Body of pancreas (tissue), 4 donors: ENCODE results near the gene POLR3H. TPM values are rescaled to one million over a fixed set of nuclear protein-coding genes. Genes with fewer than 3 reads are reported as not detected.

ENCODE experiments used
- ATAC-seq: fragments of 150-250 bp; one replicate; pipeline ENCODE4 v1.9.1; 2016
- DNase-seq, 4 donors: peaks; one replicate each; pipeline ENCODE4 v3.0.0-alpha.2; 2019
- H3K27ac ChIP-seq, 4 donors: fragments of 200-600 bp; sonication (generic); 1 replicate in 3 of 4; 2 replicates in 1 of 4; pipeline versions ENCODE4 v1.5.1 to v1.6.1; 2016 to 2019; ENCODE audit warnings: mild to moderate bottlenecking in 1 of 4, mixed read lengths in 1 of 4, moderate library complexity in 1 of 4
- H3K27me3 ChIP-seq, 2 donors: fragments of 200-600 bp; sonication (generic); one replicate each; pipeline ENCODE4 v1.6.0; 2016; ENCODE audit warnings: mild to moderate bottlenecking in 1 of 2
- H3K36me3 ChIP-seq, 2 donors: fragments of 200-600 bp; sonication (generic); replicated peaks in 1 of 2; 2 replicates each; pipeline ENCODE4 v1.5.1; 2016; ENCODE audit warnings: low read depth in 2 of 2; ENCODE audit not compliant: insufficient read depth in 1 of 2
- H3K4me1 ChIP-seq: fragments of 200-600 bp; sonication (generic); one replicate; pipeline ENCODE4 v1.6.0; 2016
- H3K4me3 ChIP-seq, 2 donors: fragments of 200-600 bp; sonication (generic); 1 replicate in 1 of 2; 2 replicates in 1 of 2; pipeline ENCODE4 v1.5.1; 2016 to 2019
- H3K9me3 ChIP-seq, 3 donors: fragments of 200-600 bp; sonication (generic); 1 replicate in 2 of 3; 2 replicates in 1 of 3; pipeline ENCODE4 v1.5.1; 2016
- CTCF ChIP-seq, 7 experiments: fragments of 450-650 bp in 4 of 7; fragments of 200-600 bp in 3 of 7; sonication (generic) in 3 of 7; IDR thresholded peaks; one replicate each; pipeline ENCODE4 v1.5.1; 2016 to 2019; ENCODE audit warnings: antibody characterized with exemption in 7 of 7
- POLR2A ChIP-seq, 3 donors: fragments of 450-650 bp; IDR thresholded peaks; one replicate each; pipeline ENCODE4 v1.6.1; 2016; ENCODE audit warnings: antibody characterized with exemption in 3 of 3, mild to moderate bottlenecking in 2 of 3
- WGBS, 2 donors: methylation state at CpG; one replicate each; pipeline ENCODE4 v1.1.5; 2017; 5-methylcytosine and 5-hydroxymethylcytosine counted together
- intact Hi-C: fragments of 100-400 bp; cut with DNase I; formaldehyde crosslinking; loops from one replicate; pipeline ENCODE4 v1.15.1; 2023
- total RNA-seq, 2 donors: library from RNA; depleted of rRNA; stranded (reverse); fragments of >200 nt; gene quantifications; one replicate each; pipeline ENCODE4 v1.1.0, GENCODE V29; 2016

Gene POLR3H
- total RNA-seq, 2 donors from 2014 or later, result 18.9 to 24.7 TPM

DNA sequence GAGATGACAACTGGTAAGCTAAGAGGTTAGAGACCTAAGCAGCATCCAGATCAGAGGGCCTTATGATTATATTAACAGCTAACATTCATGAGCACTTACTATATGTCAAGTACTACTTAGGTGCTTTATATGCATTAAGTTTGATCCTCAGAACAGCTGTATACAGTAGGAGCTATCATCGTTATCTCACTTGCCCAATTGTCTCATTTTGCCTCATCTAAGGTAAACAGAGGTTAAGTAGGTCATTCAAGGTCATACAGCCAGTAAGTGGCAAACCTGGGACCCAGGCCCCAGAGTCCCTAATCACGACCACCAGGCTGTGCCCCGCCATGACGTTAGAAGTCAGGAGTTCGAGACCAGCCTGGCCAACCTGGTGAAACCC, 4.6 kb upstream of the POLR3H start:
- intact Hi-C loops, result no loop called here
- Histone ChIP-seq H3K36me3 (no peaks in the 10 kb centered on the region), H3K4me1 (peaks cover 8% of the 10 kb centered on the region), H3K27me3 (no peaks in the 10 kb centered on the region), H3K9me3 (no peaks in the 10 kb centered on the region), H3K4me3 (no peak overlapping the region), H3K27ac (no peak overlapping the region)
- ATAC-seq (no peak), DNase-seq (no peak)
- WGBS, 2 donors, result 64 to 88% methylated on average over 4 to 5 of the region's 5 CpGs
- TF ChIP-seq POLR2A (IDR thresholded peaks at IDR 0.05) (no peak), CTCF (IDR thresholded peaks at IDR 0.05) (no peak)

- Histone ChIP-seq H3K27ac (peak overlapping the region in 3 of 4 donors; percentile 62 to 86 (median 85)), H3K36me3 (no peaks in the 10 kb centered on the region), H3K4me1 (peaks cover 31% of the 10 kb centered on the region), H3K27me3 (no peaks in the 10 kb centered on the region), H3K9me3 (no peaks in the 10 kb centered on the region), H3K4me3 (no peak overlapping the region)
- intact Hi-C loops, result no loop called here
- no peak for ATAC-seq
- no peak for DNase-seq
- WGBS, 2 donors, result 20 to 21% methylated on average over 21 of the region's 21 CpGs
- TF ChIP-seq CTCF (IDR thresholded peaks at IDR 0.05) (no peak), POLR2A (IDR thresholded peaks at IDR 0.05) (no peak)
These were observed 604 bp upstream of the POLR3H start for GRCh38 chr22:41544671-41545476.

GRCh38 chr22:41542224-41542623, 2.0 kb downstream of the POLR3H start:
- H3K4me1 ChIP-seq, result peaks cover 31% of the 10 kb centered on the region
- no peak overlapping the region for H3K27ac ChIP-seq
- WGBS, 2 donors, result 81 to 90% methylated on average over 4 of the region's 4 CpGs
- no peaks in the 10 kb centered on the region for H3K9me3 ChIP-seq
- intact Hi-C loops, result no loop called here
- TF ChIP-seq CTCF (IDR thresholded peaks at IDR 0.05), result no peak
- TF ChIP-seq POLR2A (IDR thresholded peaks at IDR 0.05), result no peak
- peaks cover 0 to 3% of the 10 kb centered on the region in 2 donors for H3K36me3 ChIP-seq
- DNase-seq, result no peak
- H3K4me3 ChIP-seq, result no peak overlapping the region
- ATAC-seq, result no peak
- H3K27me3 ChIP-seq, result no peaks in the 10 kb centered on the region

DNA sequence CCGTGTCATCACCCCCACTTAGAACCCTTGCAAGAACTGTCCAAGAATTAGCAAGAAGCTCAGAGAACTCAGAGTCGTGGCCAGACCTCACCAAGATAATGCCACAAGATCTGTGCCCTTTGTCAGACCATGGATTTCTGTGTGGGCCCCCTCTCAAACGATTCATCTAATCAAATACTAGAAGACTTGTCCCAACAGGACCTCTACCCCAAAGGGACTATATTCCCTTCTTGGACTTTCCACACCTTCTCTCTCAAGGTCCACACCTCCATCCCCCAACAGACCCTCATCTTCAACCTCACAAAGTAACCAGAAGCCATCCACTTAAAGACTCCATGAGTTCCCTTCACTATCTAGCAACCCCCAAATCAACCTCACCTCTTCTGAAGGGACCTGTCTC, 2.8 kb downstream of the POLR3H start:
- H3K4me1 ChIP-seq, result peaks cover 31% of the 10 kb centered on the region
- no peak for DNase-seq
- H3K27me3 ChIP-seq, result no peaks in the 10 kb centered on the region
- H3K27ac ChIP-seq, result no peak overlapping the region
- 46 to 73% methylated on average over 2 to 3 of the region's 3 CpGs for WGBS, 2 donors
- ATAC-seq, result no peak
- TF ChIP-seq CTCF (IDR thresholded peaks at IDR 0.05), result no peak
- no peak for TF ChIP-seq POLR2A (IDR thresholded peaks at IDR 0.05)
- intact Hi-C loops, result no loop called here
- H3K4me3 ChIP-seq, result no peak overlapping the region
- H3K9me3 ChIP-seq, result no peaks in the 10 kb centered on the region
- H3K36me3 ChIP-seq, result peaks cover 0 to 3% of the 10 kb centered on the region in 2 donors

GRCh38 chr22:41540365-41540764, 3.9 kb downstream of the POLR3H start:
- Histone ChIP-seq H3K4me1 (peaks cover 31% of the 10 kb centered on the region), H3K4me3 (no peak overlapping the region), H3K27ac (no peak overlapping the region), H3K9me3 (no peaks in the 10 kb centered on the region), H3K27me3 (no peaks in the 10 kb centered on the region), H3K36me3 (peaks cover 0 to 3% of the 10 kb centered on the region in 2 donors)
- intact Hi-C loops, result no loop called here
- DNase-seq (no peak), ATAC-seq (no peak)
- no peak for TF ChIP-seq CTCF (IDR thresholded peaks at IDR 0.05)
- no peak for TF ChIP-seq POLR2A (IDR thresholded peaks at IDR 0.05)
- 85 to 89% methylated on average over 7 of the region's 7 CpGs for WGBS, 2 donors
